Activated CD8-positive, alpha-beta memory T cell treated with anti-CD3 and anti-CD28 coated beads, Interleukin-2, amount 50 U/mL, for 48 hours (primary cell): Measurements from ENCODE around the gene ABHD2.
"Not testable (repeated sequence)": the region's sequence is repeated elsewhere in the genome, so short reads cannot be mapped to it uniquely, and the experiment has no call there.

ENCODE experiments used
- DNase-seq: peaks from one replicate; pipeline ENCODE4 v3.0.0-alpha.2; 2020

ABHD2 gene

GRCh38 chr15:89243046-89243690 is 154.9 kb downstream of the ABHD2 start:
- DNase-seq, result no peak

GRCh38 chr15:89243691-89244573 is 155.7 kb downstream of the ABHD2 start, which contains the start of gene FANCI:
TSS of gene FANCI (plus strand) at chr15:89243979. CDS start at chr15:89247648, 3,669 bp downstream.
- peak; percentile 99 for DNase-seq

GRCh38 chr15:89244574-89244903 is 156.3 kb downstream of the ABHD2 start:
- no peak for DNase-seq

GRCh38 chr15:89247446-89247845 is 159.2 kb downstream of the ABHD2 start:
- DNase-seq, result no peak

- no peak for DNase-seq
Measured at GRCh38 chr15:89248584-89248983, 160.3 kb downstream of the ABHD2 start.

- not testable (repeated sequence) for DNase-seq
Measured at GRCh38 chr15:89250142-89250541, 161.9 kb downstream of the ABHD2 start.
